A673 (cell line): ENCODE measurements around the gene TIMM21. TPM values are rescaled to one million over a fixed set of nuclear protein-coding genes. Genes with fewer than 3 reads are reported as not detected.

Experiments used
- BruUV-seq: library from RNA; stranded (reverse); fragments of 400-500 nt; replicated peaks from 2 replicates; lab custom pipeline; 2021; lab: Mats Ljungman, UMichigan
- CTCF ChIA-PET: fragments of 300-600 bp; sonication (Branson Sonifier 250); formaldehyde crosslinking; loops from one replicate; lab custom pipeline; 2022; ENCODE audit warnings: antibody characterized with exemption; lab: Charles Lee
- POLR2A ChIA-PET: fragments of 300-600 bp; sonication (Branson Sonifier 250); formaldehyde crosslinking; loops from one replicate; lab custom pipeline; 2022; ENCODE audit warnings: antibody characterized with exemption; ENCODE audit not compliant: low non-redundant PET; lab: Charles Lee
- DNase-seq: peaks from one replicate; pipeline ENCODE4 v3.0.0-alpha.2; 2015; ENCODE audit warnings: low spot score
- H3K27ac ChIP-seq: fragments of 200-600 bp; sonication (generic); 2 replicates; pipeline ENCODE4 v1.5.1; 2016; ENCODE audit warnings: mixed run types, low read depth, mild to moderate bottlenecking, mixed read lengths, antibody characterized with exemption, low read length; ENCODE audit not compliant: poor library complexity, severe bottlenecking
- H3K27me3 ChIP-seq: fragments of 200-600 bp; sonication (generic); replicated peaks from 2 replicates; pipeline ENCODE4 v1.6.1; 2017; ENCODE audit warnings: mixed run types, low read depth, mild to moderate bottlenecking, mixed read lengths, antibody characterized with exemption, low read length; ENCODE audit not compliant: insufficient read depth, poor library complexity
- H3K36me3 ChIP-seq: fragments of 200-600 bp; sonication (generic); 2 replicates; pipeline ENCODE4 v1.6.1; 2016; ENCODE audit warnings: mixed run types, mild to moderate bottlenecking, mixed read lengths, antibody characterized with exemption, low read length; ENCODE audit not compliant: insufficient read depth, poor library complexity, severe bottlenecking
- H3K4me1 ChIP-seq: fragments of 200-600 bp; sonication (generic); 2 replicates; pipeline ENCODE4 v1.6.1; 2017; ENCODE audit warnings: mixed run types, mild to moderate bottlenecking, mixed read lengths, antibody characterized with exemption, low read length; ENCODE audit not compliant: insufficient read depth, poor library complexity, severe bottlenecking
- H3K4me3 ChIP-seq: fragments of 200-600 bp; sonication (generic); 2 replicates; pipeline ENCODE4 v1.5.1; 2016; ENCODE audit warnings: low read depth, mixed run types, mild to moderate bottlenecking, mixed read lengths, low read length; ENCODE audit not compliant: poor library complexity, severe bottlenecking
- H3K9me3 ChIP-seq: fragments of 200-600 bp; sonication (generic); 2 replicates; pipeline ENCODE4 v1.6.1; 2016; ENCODE audit warnings: mixed run types, low read depth, mild to moderate bottlenecking, mixed read lengths, antibody characterized with exemption, low read length; ENCODE audit not compliant: poor library complexity, severe bottlenecking
- EZH2 ChIP-seq: fragments of 200-600 bp; sonication (generic); IDR thresholded peaks from 2 replicates; pipeline ENCODE4 v1.6.1; 2017; ENCODE audit warnings: borderline replicate concordance, low read depth, mild to moderate bottlenecking, mixed read lengths, antibody characterized with exemption, low read length; ENCODE audit not compliant: poor library complexity, severe bottlenecking
- intact Hi-C: fragments of 100-400 bp; cut with micrococcal nuclease; formaldehyde crosslinking; loops from one replicate; pipeline ENCODE4 v1.10.0; 2022; ENCODE audit not compliant: unreplicated experiment
- total RNA-seq: library from RNA; stranded (reverse); gene quantifications from 2 replicates; pipeline ENCODE4 v1.2.3, GENCODE V29; 2021
- TF ChIP-seq, protein P1 (sequence below): fragments of 300-800, 200-600 bp; sonication (generic); conservative IDR thresholded peaks from 2 replicates; pipeline ENCODE4 v1.5.1; 2017; ENCODE audit warnings: low read depth, mild to moderate bottlenecking, antibody characterized with exemption, low read length, moderate library complexity, mixed read lengths

TIMM21 gene
- total RNA-seq, 1 experiment from 2014 or later: 85.1 TPM

DNA sequence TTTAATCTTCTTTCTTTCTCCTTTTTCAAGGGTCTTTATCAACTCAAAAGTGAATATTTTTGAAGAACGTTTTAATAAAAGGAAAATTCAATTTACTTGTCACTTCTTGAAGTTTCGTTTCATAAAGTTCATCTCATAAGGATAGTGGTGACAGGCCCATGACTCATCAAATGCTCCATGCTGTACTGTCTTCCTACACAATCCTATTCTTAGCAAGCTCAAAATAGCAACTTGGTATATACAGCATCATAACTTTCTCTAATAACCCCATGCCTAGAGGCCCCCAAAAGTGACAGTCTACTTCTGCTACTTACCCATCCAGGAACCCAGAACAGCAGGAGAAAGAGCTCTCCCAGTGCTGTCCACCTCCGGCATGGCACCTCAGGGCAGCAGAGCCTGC lies 8.4 kb upstream of the TIMM21 start:
- CTCF ChIA-PET: no interaction called here
- Histone ChIP-seq H3K4me3 (no peak overlapping the region), H3K27me3 (no peaks in the 10 kb centered on the region), H3K4me1 (no peaks in the 10 kb centered on the region), H3K36me3 (no peaks in the 10 kb centered on the region), H3K27ac (no peak overlapping the region), H3K9me3 (no peaks in the 10 kb centered on the region)
- intact Hi-C loops: no loop called here
- POLR2A ChIA-PET: no interaction called here
- BruUV-seq: no TSS peak
- DNase-seq: no peak
- TF ChIP-seq, protein P1, sequence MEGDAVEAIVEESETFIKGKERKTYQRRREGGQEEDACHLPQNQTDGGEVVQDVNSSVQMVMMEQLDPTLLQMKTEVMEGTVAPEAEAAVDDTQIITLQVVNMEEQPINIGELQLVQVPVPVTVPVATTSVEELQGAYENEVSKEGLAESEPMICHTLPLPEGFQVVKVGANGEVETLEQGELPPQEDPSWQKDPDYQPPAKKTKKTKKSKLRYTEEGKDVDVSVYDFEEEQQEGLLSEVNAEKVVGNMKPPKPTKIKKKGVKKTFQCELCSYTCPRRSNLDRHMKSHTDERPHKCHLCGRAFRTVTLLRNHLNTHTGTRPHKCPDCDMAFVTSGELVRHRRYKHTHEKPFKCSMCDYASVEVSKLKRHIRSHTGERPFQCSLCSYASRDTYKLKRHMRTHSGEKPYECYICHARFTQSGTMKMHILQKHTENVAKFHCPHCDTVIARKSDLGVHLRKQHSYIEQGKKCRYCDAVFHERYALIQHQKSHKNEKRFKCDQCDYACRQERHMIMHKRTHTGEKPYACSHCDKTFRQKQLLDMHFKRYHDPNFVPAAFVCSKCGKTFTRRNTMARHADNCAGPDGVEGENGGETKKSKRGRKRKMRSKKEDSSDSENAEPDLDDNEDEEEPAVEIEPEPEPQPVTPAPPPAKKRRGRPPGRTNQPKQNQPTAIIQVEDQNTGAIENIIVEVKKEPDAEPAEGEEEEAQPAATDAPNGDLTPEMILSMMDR: no peak
- TF ChIP-seq EZH2: no peak

DNA sequence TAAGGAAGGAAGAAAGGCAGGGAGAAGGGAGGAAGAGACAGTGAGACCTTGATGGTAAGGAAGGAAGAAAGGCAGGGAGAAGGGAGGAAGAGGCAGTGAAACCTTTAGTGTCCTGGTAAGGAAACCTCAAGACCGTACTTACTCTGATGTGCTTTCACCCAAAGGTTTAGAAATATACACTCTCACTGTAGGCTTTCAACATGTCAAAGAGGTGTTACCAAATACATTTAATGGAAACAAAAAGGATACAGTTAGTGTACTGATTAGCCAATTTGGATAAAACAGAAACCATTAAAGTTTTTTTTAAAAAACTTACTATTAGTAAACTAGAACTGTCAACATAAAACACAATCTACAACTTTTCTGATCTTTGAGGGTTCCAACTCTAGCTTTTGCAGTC lies 7.7 kb upstream of the TIMM21 start:
- CTCF ChIA-PET: no interaction called here
- intact Hi-C loops: no loop called here
- Histone ChIP-seq H3K4me3 (no peak overlapping the region), H3K9me3 (no peaks in the 10 kb centered on the region), H3K27me3 (no peaks in the 10 kb centered on the region), H3K27ac (no peak overlapping the region), H3K4me1 (no peaks in the 10 kb centered on the region), H3K36me3 (no peaks in the 10 kb centered on the region)
- POLR2A ChIA-PET: no interaction called here
- TF ChIP-seq, protein P1: no peak
- TF ChIP-seq EZH2: no peak
- no TSS peak for BruUV-seq
- DNase-seq: no peak

DNA sequence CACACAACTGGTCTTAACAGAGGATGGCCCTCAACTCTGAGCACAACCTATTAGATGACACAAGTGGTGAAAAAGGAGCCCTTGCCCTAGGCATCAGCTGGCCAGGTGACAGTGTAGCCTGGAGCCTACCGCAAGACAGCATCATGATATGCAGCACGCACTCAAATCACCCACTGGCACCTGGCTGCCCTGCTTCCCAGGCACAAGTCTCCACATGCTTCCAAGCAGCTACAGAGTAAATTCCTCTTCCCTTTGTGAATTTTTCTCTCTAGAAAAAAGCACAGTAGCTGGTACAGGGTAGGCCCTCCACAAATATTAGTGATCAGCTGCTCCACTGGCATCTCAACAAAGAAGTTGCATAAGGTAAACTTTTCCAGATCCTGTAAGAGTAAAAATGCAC lies 6.7 kb upstream of the TIMM21 start:
- Histone ChIP-seq H3K27me3 (no peaks in the 10 kb centered on the region), H3K36me3 (no peaks in the 10 kb centered on the region), H3K4me3 (no peak overlapping the region), H3K4me1 (no peaks in the 10 kb centered on the region), H3K9me3 (no peaks in the 10 kb centered on the region), H3K27ac (no peak overlapping the region)
- BruUV-seq: no TSS peak
- ChIA-PET POLR2A (no interaction called here), CTCF (no interaction called here)
- intact Hi-C loops: no loop called here
- no peak for TF ChIP-seq EZH2
- TF ChIP-seq, protein P1: no peak
- no peak for DNase-seq
